Fibroblast of skin of back (primary cell): Measurements from ENCODE around the gene EYS.

Source experiments
- DNase-seq: peaks from one replicate; pipeline ENCODE4 v3.0.0-alpha.2; 2013

Gene EYS

GRCh38 chr6:64429926-64430325, 1277.1 kb downstream of the EYS start:
- no peak for DNase-seq

- no peak for DNase-seq
These were observed 1278.8 kb downstream of the EYS start for GRCh38 chr6:64428186-64428585.

- DNase-seq: no peak
These were observed 1291.1 kb downstream of the EYS start for GRCh38 chr6:64415926-64416325.

GRCh38 chr6:64411226-64411625, 1295.8 kb downstream of the EYS start:
- peak; percentile 2 for DNase-seq

- no peak for DNase-seq
These were observed 1297.1 kb downstream of the EYS start for GRCh38 chr6:64409948-64410347.

GRCh38 chr6:64404396-64404795, 1302.6 kb downstream of the EYS start:
- DNase-seq: no peak

- DNase-seq: no peak
These were observed 1323.7 kb downstream of the EYS start for GRCh38 chr6:64383277-64383676.

GRCh38 chr6:64376394-64376793, 1330.6 kb downstream of the EYS start:
- no peak for DNase-seq

GRCh38 chr6:64357430-64357829, 1349.6 kb downstream of the EYS start:
- DNase-seq: no peak

GRCh38 chr6:64347411-64347810, 1359.6 kb downstream of the EYS start:
- DNase-seq: no peak

- DNase-seq: no peak
These were observed 1371.8 kb downstream of the EYS start for GRCh38 chr6:64335195-64335594.

GRCh38 chr6:64334636-64335035, 1372.4 kb downstream of the EYS start:
- DNase-seq: no peak

- peak; percentile 60 for DNase-seq
These were observed 1376.2 kb downstream of the EYS start for GRCh38 chr6:64330694-64331307.

GRCh38 chr6:64326939-64327338, 1380.1 kb downstream of the EYS start:
- DNase-seq: no peak

GRCh38 chr6:64325093-64325492, 1381.9 kb downstream of the EYS start:
- DNase-seq: no peak

GRCh38 chr6:64310214-64310613, 1396.8 kb downstream of the EYS start:
- DNase-seq: no peak

- DNase-seq: no peak
These were observed 1405.5 kb downstream of the EYS start for GRCh38 chr6:64301307-64302236.

- DNase-seq: no peak
These were observed 1407.8 kb downstream of the EYS start for GRCh38 chr6:64299176-64299575.

- DNase-seq: peak; percentile 52
These were observed 1413.0 kb downstream of the EYS start for GRCh38 chr6:64294034-64294433.

- peak; percentile 64 for DNase-seq
These were observed 1413.7 kb downstream of the EYS start for GRCh38 chr6:64293298-64293697.

- peak; percentile 15 for DNase-seq
These were observed 1416.2 kb downstream of the EYS start for GRCh38 chr6:64290867-64291266.

- DNase-seq: no peak
These were observed 1417.1 kb downstream of the EYS start for GRCh38 chr6:64289931-64290330.

GRCh38 chr6:64288351-64288750, 1418.7 kb downstream of the EYS start:
- no peak for DNase-seq

- DNase-seq: no peak
These were observed 1425.9 kb downstream of the EYS start for GRCh38 chr6:64281167-64281566.
